CD14-positive monocyte (primary cell): ENCODE measurements around the gene PNMA1. TPM values are rescaled to one million over a fixed set of nuclear protein-coding genes. Genes with fewer than 3 reads are reported as not detected.
A peak's percentile ranks its signal among the peaks of the same experiment; 100 is the strongest.

Experiments used
- DNase-seq, 3 donors: peaks; one replicate each; pipeline ENCODE4 v3.0.0-alpha.2; 2011 to 2022
- H2AFZ ChIP-seq: 2 replicates; pipeline ENCODE4 v1.6.0; 2012; ENCODE audit warnings: mild to moderate bottlenecking, low read depth, low read length, inconsistent platforms; ENCODE audit not compliant: insufficient read depth, poor library complexity, severe bottlenecking
- H3K27ac ChIP-seq, 2 donors: 1 replicate in 1 of 2; 2 replicates in 1 of 2; pipeline ENCODE4 v1.5.1; 2012 to 2013; ENCODE audit warnings: low read length in 2 of 2, control low read depth in 1 of 2, inconsistent platforms in 1 of 2, low read depth in 1 of 2, mild to moderate bottlenecking in 1 of 2
- H3K27me3 ChIP-seq, 2 donors: one replicate each; pipeline versions ENCODE4 v1.6.0 to v1.6.1; 2011 to 2013; ENCODE audit warnings: low read length in 2 of 2; ENCODE audit not compliant: control insufficient read depth in 2 of 2, insufficient read depth in 2 of 2
- H3K36me3 ChIP-seq, 2 donors: replicated peaks in 1 of 2; 1 replicate in 1 of 2; 2 replicates in 1 of 2; pipeline versions ENCODE4 v1.5.1 to v1.6.1; 2012 to 2013; ENCODE audit warnings: low read length in 2 of 2, control low read depth in 1 of 2, inconsistent platforms in 1 of 2, mild to moderate bottlenecking in 1 of 2; ENCODE audit not compliant: insufficient read depth in 2 of 2, control insufficient read depth in 1 of 2
- H3K4me1 ChIP-seq, 2 donors: 1 replicate in 1 of 2; 2 replicates in 1 of 2; pipeline versions ENCODE4 v1.5.1 to v1.6.1; 2012 to 2013; ENCODE audit warnings: low read length in 2 of 2, control low read depth in 1 of 2, inconsistent platforms in 1 of 2, mild to moderate bottlenecking in 1 of 2, moderate library complexity in 1 of 2; ENCODE audit not compliant: insufficient read depth in 2 of 2, control insufficient read depth in 1 of 2
- H3K4me2 ChIP-seq: replicated peaks from 2 replicates; pipeline ENCODE3; 2012; ENCODE audit warnings: low read length, moderate library complexity, mild to moderate bottlenecking; ENCODE audit not compliant: poor library complexity, severe bottlenecking; ENCODE audit errors: extremely low read depth
- H3K4me3 ChIP-seq, 3 experiments: fragments of 200-600 bp in 1 of 3; sonication (generic) in 1 of 3; replicated peaks in 1 of 3; 1 replicate in 2 of 3; 2 replicates in 1 of 3; pipeline ENCODE4 v1.5.1; 2011 to 2013; ENCODE audit warnings: low read length in 3 of 3, mild to moderate bottlenecking in 3 of 3, control low read depth in 2 of 3, low read depth in 2 of 3, inconsistent platforms in 1 of 3, moderate library complexity in 1 of 3
- H3K79me2 ChIP-seq: 2 replicates; pipeline ENCODE4 v1.6.0; 2012; ENCODE audit warnings: mild to moderate bottlenecking, control low read depth, inconsistent platforms, low read length, moderate library complexity; ENCODE audit not compliant: insufficient read depth
- H3K9ac ChIP-seq: 2 replicates; pipeline ENCODE4 v1.6.0; 2017; ENCODE audit warnings: low read length, mild to moderate bottlenecking; ENCODE audit not compliant: insufficient read depth, poor library complexity, severe bottlenecking
- H3K9me3 ChIP-seq, 2 donors: replicated peaks in 1 of 2; 1 replicate in 1 of 2; 2 replicates in 1 of 2; pipeline versions ENCODE4 v1.5.1 to v1.6.1; 2012 to 2013; ENCODE audit warnings: low read length in 2 of 2, control low read depth in 1 of 2; ENCODE audit not compliant: control insufficient read depth in 1 of 2, insufficient read depth in 1 of 2
- H4K20me1 ChIP-seq: 2 replicates; pipeline ENCODE4 v1.6.0; 2012; ENCODE audit warnings: mild to moderate bottlenecking, low read length, control low read depth, moderate library complexity; ENCODE audit not compliant: insufficient read depth
- H3K27ac Mint-ChIP-seq, 7 donors: one replicate each; pipeline ENCODE4 v1.8.0; 2020; ENCODE audit warnings: mild to moderate bottlenecking in 7 of 7, mixed read lengths in 7 of 7, moderate library complexity in 6 of 7, inconsistent platforms in 2 of 7
- H3K27me3 Mint-ChIP-seq, 3 donors: one replicate each; pipeline ENCODE4 v1.8.0; 2021 to 2022; ENCODE audit warnings: low read depth in 3 of 3, mild to moderate bottlenecking in 3 of 3, mixed read lengths in 3 of 3, moderate library complexity in 3 of 3, inconsistent platforms in 1 of 3
- H3K36me3 Mint-ChIP-seq, 2 donors: one replicate each; pipeline ENCODE4 v1.8.0; 2020; ENCODE audit warnings: mixed read lengths in 2 of 2, inconsistent platforms in 1 of 2, mild to moderate bottlenecking in 1 of 2
- H3K4me1 Mint-ChIP-seq: one replicate; pipeline ENCODE4 v1.8.0; 2020; ENCODE audit warnings: mild to moderate bottlenecking, mixed read lengths
- H3K4me3 Mint-ChIP-seq, 2 donors: one replicate each; pipeline ENCODE4 v1.8.0; 2020; ENCODE audit warnings: mild to moderate bottlenecking in 2 of 2, mixed read lengths in 2 of 2, moderate library complexity in 1 of 2
- H3K9me3 Mint-ChIP-seq, 7 donors: one replicate each; pipeline ENCODE4 v1.8.0; 2020 to 2022; ENCODE audit warnings: mixed read lengths in 7 of 7, mild to moderate bottlenecking in 6 of 7, moderate library complexity in 6 of 7, inconsistent platforms in 2 of 7
- CTCF ChIP-seq: fragments of 200-600 bp; IDR thresholded peaks from one replicate; pipeline ENCODE4 v1.8.0; 2022; ENCODE audit warnings: antibody characterized with exemption, mild to moderate bottlenecking
- WGBS: methylation state at CpG from one replicate; pipeline ENCODE4 v1.1.5; 2013; ENCODE audit warnings: missing lambda C conversion rate; ENCODE audit not compliant: insufficient coverage; 5-methylcytosine and 5-hydroxymethylcytosine counted together
- intact Hi-C, 2 donors: fragments of 100-400 bp; cut with micrococcal nuclease; formaldehyde crosslinking; loops; one replicate each; pipeline versions ENCODE4 v1.15.0 to v1.15.1; 2023
- polyA plus RNA-seq, 3 donors: library from polyadenylated mRNA; depleted of rRNA in 1 of 3; unstranded in 2 of 3; stranded (reverse) in 1 of 3; fragments of 300-500 nt in 2 of 3; fragments of >200 nt in 1 of 3; fragmentation: Illumina TruSeq in 2 of 3; gene quantifications; 1 replicate in 2 of 3; 2 replicates in 1 of 3; pipeline ENCODE4 v1.2.3, GENCODE V29; 2012 to 2021

Gene PNMA1
- polyA plus RNA-seq, 3 donors, result 2.4 to 6.4 (median 4.4) TPM

GRCh38 chr14:73748858-73749357 lies 34.7 kb upstream of the PNMA1 start:
- Mint-ChIP-seq H3K4me3 (no peak overlapping the region), H3K27me3 (no peaks in the 10 kb centered on the region), H3K27ac (peak overlapping the region in 1 of 7 donors; percentile 38), H3K36me3 (peaks cover 7 to 16% of the 10 kb centered on the region in 2 donors), H3K4me1 (peaks cover 99% of the 10 kb centered on the region), H3K9me3 (no peaks in the 10 kb centered on the region)
- TF ChIP-seq CTCF, result no peak
- WGBS, result no CpG with 5 or more reads among the region's 6 CpGs
- no peak overlapping the region for H3K4me3 ChIP-seq
- no peaks in the 10 kb centered on the region for H3K27me3 ChIP-seq
- H3K36me3 ChIP-seq, result peaks cover 0 to 6% of the 10 kb centered on the region in 2 donors
- peaks cover 83 to 96% of the 10 kb centered on the region in 2 donors for H3K4me1 ChIP-seq
- H3K79me2 ChIP-seq, result peaks cover 100% of the 10 kb centered on the region
- H3K9me3 ChIP-seq, result no peaks in the 10 kb centered on the region
- intact Hi-C loops, result no loop called here
- no peak for DNase-seq
- no peak overlapping the region for H3K27ac ChIP-seq
- no peak overlapping the region for H2AFZ ChIP-seq
- H3K9ac ChIP-seq, result no peak overlapping the region
- peaks cover 100% of the 10 kb centered on the region for H4K20me1 ChIP-seq
- no peak overlapping the region for H3K4me2 ChIP-seq

- Histone ChIP-seq H3K9ac (no peak overlapping the region), H3K36me3 (peaks cover 0 to 6% of the 10 kb centered on the region in 2 donors), H3K9me3 (no peaks in the 10 kb centered on the region), H3K4me2 (no peak overlapping the region), H3K27me3 (no peaks in the 10 kb centered on the region), H4K20me1 (peaks cover 100% of the 10 kb centered on the region), H3K79me2 (peaks cover 100% of the 10 kb centered on the region), H3K27ac (peak overlapping the region in 1 of 2 donors; percentile 93), H3K4me3 (no peak overlapping the region), H2AFZ (no peak overlapping the region), H3K4me1 (peaks cover 83 to 96% of the 10 kb centered on the region in 2 donors)
- WGBS, result 72% methylated on average over 5 of the region's 9 CpGs
- Mint-ChIP-seq H3K27me3 (no peaks in the 10 kb centered on the region), H3K4me1 (peaks cover 99% of the 10 kb centered on the region), H3K9me3 (no peaks in the 10 kb centered on the region), H3K27ac (peak overlapping the region in 2 of 7 donors; percentile 44 to 74), H3K4me3 (no peak overlapping the region), H3K36me3 (peaks cover 7 to 15% of the 10 kb centered on the region in 2 donors)
- no peak for TF ChIP-seq CTCF
- intact Hi-C loops, result no loop called here
- peak in 1 of 3 donors; percentile 1 for DNase-seq
These were observed 33.4 kb upstream of the PNMA1 start for GRCh38 chr14:73747379-73748211.
